NCI-H446 (cell line): ENCODE results near the gene OR13A1.
"Not testable (repeated sequence)": the region's sequence is repeated elsewhere in the genome, so short reads cannot be mapped to it uniquely, and the experiment has no call there.

Source experiments
- DNase-seq, 2 experiments: peaks; one replicate each; lab custom pipeline; 2025; lab: John Stamatoyannopoulos, UW

OR13A1 gene

DNA sequence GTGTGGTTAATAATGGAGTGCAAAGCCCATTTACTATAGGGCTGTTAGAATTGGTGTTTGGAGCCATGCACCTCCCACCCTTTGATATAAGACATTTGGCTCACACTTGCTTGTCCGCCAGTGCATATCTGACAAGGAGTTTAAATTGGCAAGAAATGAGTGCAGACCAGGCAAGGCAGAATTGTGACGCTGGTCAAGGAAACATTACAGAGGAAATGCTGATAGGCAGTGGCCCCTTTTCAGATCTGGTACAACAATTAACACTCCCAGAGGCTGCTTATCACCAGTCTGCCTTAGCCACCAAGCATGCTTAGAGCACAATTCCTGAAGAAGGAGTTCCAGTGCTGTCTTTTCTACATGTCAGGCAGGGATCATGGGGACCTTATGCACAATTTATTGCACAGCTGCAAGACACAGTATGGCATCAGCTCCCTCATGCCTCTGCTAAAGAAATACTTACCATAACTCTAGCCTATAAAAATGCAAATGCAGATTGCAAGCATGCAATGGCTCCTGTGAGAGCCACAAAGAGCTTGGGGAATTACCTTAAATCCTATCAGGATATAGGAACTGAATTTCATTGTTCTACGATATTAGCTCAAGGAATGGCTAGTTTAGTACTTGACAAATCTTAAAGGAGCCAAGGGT lies 35.2 kb downstream of the OR13A1 start:
- DNase-seq: no peak

DNA sequence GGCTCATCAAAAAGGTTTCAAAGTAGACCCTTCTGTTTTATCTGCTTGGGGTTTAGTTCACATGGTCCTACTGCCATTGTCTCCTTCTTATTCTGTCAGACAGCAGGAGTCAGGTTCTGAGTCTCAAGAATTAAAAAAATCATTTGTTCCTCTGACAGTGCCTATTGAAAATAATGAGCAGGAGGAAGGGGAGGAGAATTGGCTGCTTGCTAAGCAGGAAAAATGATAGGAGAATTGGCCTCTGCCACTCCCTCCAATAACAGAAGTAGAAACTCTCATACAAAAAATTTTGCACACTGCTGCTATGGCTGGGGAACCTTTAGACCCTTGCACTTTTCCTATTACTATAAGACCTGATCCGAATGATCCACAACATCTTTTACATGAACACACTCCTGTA lies 35.7 kb downstream of the OR13A1 start:
- DNase-seq: no peak

DNA sequence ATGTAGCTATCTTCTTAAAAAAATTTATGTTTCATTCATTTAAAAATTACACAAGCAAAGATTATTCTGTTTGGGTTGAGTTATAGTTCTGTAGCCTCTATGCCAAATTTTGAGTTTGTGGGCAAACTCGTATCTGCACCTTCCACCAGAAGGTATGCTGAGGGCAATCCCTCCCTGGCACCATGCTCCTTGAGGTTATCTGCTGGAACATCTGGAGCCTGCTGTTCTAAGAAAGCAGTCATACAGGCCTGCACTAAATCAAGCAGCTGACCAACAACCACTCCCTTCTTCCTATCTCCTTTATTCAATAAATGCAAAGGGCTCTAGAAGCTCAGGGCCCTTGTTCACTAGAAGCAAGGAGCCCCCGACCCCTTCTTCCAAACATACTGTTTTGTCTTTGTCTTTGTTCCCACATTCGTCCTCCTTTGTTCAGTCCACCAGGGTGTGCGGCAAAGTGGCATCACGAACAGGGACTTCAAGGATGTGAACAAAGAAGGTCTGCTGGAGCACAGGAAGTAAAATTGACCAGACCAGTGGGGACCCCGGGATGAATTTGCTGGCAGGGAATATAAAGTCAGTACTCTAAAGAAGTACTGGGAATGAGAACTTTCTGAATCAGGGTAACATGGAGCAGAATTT lies 36.4 kb downstream of the OR13A1 start:
- DNase-seq: no peak

DNA sequence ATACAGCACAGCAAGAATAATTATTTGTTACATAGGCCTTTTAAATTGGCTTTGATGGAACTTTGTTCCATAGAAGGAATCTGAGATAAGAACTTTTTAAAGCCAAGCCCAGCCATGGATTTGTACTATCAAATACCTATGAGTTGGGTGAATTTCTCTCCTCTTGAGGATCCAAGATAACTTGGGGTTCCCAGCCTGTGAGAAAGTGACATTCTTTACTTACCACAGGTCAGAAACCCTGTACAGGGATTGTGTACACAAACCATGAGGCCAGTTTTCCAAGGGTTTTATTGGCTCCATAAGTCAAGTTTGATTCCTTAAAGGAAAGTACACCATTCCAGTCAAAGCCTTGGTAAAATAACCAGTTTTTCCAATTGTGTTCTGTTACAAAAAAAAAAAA lies 39.3 kb downstream of the OR13A1 start:
- not testable (repeated sequence) for DNase-seq

DNA sequence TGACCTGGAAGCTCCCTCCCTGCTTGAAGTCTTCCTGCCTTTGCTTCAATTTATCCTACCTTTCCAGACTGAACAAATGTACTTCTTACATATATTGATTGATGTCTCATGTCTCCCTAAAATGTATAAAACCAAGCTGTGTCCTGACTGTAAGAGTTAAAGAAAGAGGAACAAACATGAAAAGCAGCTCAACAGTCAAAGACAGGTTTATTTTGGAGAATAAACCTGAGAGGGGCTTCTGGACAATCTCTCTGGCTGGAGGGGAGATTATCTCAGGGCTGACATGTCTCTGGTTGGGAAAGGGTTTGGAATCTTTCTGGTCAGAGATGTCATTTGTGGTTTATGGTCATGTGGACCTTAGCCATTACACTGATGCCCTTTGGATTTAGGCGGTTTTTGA lies 41.0 kb downstream of the OR13A1 start:
- no peak for DNase-seq

DNA sequence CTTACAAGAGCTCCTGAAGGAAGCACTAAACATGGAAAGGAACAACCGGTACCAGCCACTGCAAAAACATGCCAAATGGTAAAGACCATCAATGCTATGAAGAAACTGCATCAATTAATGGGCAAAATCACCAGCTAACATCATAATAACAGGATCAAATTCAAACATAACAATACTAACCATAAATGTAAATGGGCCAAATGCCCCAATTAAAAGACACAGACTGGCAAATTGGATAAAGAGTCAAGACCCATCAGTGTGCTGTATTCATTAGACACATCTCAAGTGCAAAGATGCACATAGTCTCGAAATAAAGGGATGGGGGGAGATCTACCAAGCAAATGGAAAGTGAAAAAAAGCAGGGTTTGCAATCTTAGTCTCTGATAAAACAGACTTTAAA lies 47.6 kb downstream of the OR13A1 start:
- not testable (repeated sequence) for DNase-seq

DNA sequence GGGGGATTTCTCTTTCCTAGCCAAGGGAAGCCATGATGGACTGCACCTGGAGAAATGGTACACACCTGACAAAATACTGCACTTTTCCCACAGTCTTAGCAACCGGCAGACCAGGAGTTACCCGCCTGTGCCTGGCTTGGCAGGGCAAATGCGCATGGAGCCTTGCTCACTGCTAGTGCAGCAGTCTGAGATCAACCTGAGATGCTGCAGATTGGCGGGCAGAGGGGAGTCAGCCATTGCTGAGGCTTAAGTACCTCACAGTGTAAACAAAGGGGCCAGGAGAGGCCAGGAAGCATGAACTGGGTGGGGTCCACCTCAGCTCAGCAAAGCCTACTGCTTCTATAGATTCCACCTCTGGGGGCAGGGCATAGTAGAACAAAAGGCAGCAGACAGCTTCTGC lies 49.4 kb downstream of the OR13A1 start:
- no peak for DNase-seq

DNA sequence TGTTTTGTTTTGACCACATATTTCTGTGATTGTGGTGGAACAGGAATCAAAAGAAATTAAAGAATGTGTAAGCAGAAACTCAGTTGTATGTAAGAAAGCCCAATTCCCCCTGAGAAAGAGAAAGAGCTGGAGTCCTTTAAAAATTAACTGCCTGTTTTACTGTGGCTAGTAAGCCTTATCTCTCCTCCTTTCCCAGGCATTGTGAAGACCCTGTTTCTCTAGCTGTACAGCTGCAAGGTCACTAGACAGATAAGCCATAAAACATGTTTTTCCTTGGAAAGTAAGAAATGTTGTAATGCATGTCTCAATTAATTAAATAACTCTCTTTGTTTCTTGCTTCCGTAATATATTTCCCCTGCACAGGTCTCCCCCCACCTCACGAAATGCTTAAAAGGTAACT lies 53.5 kb downstream of the OR13A1 start:
- DNase-seq: no peak

DNA sequence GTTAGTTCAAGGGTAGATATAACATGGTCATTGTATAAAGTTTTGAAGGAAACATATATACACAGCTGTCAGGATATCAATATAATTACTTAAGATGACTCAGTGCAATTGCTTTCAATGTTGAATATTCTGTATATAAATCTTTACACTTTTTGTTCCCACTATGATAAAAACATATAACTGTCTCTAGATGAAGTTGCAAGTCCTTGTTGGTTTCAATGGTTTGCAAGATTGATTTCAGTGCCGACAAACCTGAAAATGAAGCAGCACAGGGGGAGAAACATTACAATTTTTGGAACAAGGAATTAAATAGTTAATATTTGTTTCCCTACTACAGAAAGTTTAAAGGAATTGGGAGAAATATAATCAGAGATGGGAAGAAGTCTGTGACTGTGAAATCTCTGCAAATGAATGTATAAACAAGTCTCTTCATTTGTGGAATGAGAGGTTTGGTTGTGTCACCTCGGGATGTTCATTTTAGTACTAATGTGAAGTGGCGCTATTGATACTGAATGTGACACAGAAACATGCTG lies 54.1 kb downstream of the OR13A1 start:
- no peak for DNase-seq

DNA sequence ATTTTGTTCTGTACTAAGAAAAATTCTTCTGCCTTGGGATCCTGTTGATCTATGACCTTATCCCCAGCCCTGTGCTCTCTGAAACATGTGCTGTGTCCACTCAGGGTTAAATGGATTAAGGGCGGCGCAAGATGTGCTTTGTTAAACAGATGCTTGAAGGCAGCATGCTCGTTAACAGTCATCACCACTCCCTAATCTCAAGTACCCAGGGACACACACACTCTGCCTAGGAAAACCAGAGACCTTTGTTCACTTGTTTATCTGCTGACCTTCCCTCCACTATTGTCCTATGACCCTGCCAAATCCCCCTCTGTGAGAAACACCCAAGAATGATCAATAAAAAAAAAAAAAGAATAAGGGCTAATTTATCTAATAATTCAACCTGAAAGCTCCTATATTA lies 54.8 kb downstream of the OR13A1 start:
- DNase-seq: not testable (repeated sequence)

DNA sequence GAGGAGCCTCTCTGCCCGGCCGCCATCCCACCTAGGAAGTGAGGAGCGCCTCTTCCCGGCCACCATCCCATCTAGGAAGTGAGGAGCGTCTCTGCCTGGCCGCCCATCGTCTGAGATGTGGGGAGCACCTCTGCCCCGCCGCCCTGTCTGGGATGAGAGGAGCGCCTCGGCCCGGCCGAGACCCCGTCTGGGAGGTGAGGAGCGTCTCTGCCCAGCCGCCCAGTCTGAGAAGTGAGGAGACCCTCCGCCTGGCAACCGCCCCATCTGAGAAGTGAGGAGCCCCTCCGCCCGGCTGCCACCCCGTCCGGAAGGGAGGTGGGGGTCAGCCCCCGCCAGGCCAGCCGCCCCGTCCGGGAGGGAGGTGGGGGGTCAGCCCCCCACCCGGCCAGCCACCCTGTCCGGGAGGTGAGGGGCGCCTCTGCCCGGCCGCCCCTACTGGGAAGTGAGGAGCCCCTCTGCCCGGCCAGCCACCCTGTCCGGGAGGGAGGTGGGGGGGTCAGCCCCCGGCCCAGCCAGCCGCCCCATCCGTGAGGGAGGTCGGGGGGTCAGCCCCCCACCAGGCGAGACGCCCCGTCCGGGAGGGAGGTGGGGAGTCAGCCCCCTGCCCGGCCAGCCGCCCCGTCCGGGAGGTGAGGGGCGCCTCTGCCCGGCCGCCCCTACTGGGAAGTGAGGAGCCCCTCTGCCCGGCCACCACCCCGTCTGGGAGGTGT lies 55.5 kb downstream of the OR13A1 start:
- not testable (repeated sequence) for DNase-seq

DNA sequence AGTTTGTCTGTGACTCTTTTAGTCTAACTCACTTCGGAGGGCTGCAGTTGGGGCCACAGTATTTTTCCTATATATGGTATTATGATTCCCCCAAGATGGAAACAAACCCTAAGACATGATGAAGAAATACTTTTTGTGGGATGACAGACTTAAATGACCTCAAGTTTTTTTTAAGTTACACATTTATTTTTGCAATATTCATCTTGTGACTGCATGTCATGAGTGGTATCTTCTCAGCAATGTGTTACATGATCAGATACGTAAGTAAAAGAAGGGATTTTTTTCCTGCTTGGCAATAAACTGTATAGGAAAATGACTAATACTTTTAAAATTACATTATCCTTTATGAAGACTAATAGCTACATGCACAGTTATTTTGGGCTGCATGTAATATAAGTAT lies 57.8 kb downstream of the OR13A1 start:
- DNase-seq: no peak

DNA sequence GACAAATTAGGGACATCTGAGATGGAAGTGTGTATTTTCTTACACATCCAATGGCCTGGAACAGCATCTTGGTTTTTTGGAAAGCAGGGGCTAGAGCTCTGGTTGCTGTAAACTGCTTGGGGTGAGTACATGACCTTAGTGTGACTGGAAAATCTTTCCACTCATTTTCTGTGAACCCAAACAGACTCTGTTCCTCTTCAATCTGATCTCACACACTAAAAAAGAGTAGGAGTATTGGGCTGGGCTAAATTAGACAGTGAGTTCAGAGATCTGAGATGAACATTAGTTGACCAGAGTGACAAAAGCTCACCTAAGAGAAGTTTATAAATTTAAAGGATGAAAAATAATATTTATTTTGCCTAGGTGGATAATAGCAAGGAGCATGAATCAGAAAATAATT lies 59.2 kb downstream of the OR13A1 start:
- DNase-seq: no peak

DNA sequence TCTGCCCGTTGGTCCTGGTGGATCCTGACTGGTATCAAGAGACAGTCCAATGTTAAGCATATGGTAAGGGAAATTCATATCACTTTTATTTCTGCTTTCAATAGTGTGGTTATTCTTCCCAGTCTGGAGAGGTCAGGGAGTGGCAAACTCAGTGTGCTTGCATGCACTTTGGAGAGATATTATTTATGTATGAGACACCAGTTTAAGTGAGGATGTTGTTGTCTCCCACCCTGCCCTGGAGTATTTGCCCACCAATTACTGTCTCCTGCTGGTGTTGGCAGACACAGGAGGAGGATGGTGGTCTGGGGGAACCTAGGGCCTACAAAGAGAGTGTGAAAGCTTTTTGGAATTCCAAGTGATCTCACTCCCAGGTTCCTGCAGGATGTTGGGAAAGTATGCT lies 59.7 kb downstream of the OR13A1 start:
- DNase-seq: no peak

DNA sequence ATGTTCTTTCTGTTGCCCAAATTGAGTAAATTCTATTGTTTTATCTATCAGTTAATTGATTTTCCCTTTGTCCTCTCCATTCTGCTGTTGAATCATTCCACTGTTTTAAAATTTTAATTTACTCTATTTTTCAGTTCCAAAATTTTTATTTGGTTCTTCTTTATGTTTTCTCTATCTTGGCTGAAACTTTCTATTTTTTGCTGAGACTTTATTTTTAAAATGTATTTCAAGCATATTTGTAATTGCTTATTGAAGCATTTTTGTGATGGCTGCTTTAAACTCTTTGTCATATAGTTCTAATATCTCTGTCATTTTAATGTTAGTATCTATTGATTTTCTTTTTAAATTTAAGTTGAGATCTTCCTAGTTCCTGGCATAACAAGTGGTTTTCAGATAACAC lies 60.5 kb downstream of the OR13A1 start:
- DNase-seq: no peak

DNA sequence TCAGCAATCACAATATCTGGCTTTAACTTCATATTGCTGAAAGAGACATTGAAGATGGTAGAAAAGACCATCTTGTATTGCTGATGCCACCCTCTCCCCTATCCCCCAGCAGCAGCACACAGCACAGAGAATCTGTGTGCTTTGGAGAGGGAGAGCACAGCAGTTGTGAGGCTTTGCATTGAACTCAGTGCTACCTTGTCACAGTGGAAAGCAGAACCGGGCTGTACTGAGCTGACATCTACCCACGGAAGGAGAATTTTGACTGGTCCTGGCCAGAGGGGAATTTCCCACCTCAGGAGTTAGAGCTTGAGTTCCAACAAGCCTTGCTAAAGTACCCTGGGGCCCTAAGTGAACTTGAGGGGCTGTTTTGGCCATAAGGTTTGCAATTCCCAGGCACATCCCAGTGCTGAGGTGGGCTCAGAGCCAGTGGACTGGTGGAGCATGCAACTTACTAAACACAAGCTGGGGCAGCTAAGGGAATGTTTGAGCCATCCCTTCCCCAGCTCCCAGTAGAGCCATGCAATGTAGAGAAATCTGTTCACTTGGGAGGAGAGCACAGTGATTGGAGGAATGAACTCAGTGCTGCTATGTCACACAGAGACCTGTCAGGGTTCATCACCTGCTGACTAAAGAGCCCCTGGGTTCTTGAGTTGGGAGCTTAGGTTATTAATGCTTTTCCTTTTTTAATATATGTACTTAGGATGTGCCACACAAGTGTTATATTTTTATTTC lies 62.1 kb downstream of the OR13A1 start:
- no peak for DNase-seq
